Fibroblast of lung (primary cell): Measurements from ENCODE around the gene DLG4.
"Not testable (repeated sequence)": the region's sequence is repeated elsewhere in the genome, so short reads cannot be mapped to it uniquely, and the experiment has no call there.

ENCODE experiments used
- EZH2 ChIP-seq: IDR thresholded peaks from 2 replicates; pipeline ENCODE4 v1.5.1; 2012; ENCODE audit warnings: low read length, control low read depth, mild to moderate bottlenecking; ENCODE audit errors: missing control alignments
- TF ChIP-seq, protein P1 (sequence below), 2 donors: IDR thresholded peaks in 1 of 2; conservative IDR thresholded peaks in 1 of 2; 1 replicate in 1 of 2; 2 replicates in 1 of 2; pipeline ENCODE4 v1.5.1; 2011 to 2012; ENCODE audit warnings: low read length in 2 of 2, control low read depth in 1 of 2, inconsistent platforms in 1 of 2, low read depth in 1 of 2, mild to moderate bottlenecking in 1 of 2

DNA sequence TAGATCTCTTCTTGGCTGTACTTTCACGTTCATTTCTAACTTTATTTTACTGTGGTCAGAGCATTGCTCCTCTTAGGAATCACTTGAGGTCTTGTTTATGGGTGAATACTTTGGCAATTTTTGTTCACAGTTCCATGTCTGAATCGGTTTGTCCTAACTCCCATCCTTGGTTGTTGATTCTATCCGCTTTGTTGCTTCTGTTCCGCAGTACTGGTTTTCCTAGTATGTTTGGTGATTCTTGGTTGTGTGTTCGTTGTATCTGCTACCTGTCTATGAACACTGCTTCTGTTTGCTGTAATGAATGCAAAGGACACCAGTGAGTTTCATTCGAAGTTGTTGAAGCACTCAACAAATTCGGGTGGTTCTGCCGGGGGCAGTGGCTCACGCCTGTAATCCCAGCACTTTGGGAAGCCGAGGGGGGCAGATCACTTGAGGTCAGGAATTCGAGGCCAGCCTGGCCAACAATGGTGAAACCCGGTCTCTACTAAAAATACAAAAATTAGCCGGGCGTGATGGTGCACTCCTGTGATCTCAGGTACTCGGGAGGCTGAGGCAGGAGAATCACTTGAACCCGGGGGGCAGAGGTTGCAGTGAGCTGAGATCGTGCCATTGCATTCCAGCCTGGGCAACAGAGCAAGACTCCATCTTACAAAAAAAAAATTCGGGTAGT lies 47.0 kb downstream of the DLG4 start:
- TF ChIP-seq, protein P1, sequence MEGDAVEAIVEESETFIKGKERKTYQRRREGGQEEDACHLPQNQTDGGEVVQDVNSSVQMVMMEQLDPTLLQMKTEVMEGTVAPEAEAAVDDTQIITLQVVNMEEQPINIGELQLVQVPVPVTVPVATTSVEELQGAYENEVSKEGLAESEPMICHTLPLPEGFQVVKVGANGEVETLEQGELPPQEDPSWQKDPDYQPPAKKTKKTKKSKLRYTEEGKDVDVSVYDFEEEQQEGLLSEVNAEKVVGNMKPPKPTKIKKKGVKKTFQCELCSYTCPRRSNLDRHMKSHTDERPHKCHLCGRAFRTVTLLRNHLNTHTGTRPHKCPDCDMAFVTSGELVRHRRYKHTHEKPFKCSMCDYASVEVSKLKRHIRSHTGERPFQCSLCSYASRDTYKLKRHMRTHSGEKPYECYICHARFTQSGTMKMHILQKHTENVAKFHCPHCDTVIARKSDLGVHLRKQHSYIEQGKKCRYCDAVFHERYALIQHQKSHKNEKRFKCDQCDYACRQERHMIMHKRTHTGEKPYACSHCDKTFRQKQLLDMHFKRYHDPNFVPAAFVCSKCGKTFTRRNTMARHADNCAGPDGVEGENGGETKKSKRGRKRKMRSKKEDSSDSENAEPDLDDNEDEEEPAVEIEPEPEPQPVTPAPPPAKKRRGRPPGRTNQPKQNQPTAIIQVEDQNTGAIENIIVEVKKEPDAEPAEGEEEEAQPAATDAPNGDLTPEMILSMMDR (conservative IDR thresholded peaks at IDR 0.05 in 1 of 2, IDR thresholded peaks at IDR 0.05 in 1 of 2; ENCODE audit: low read depth in 1 of 2, low read length in 2 of 2), result not testable (repeated sequence)
- not testable (repeated sequence) for TF ChIP-seq EZH2
